Kidney epithelial cell (primary cell): ENCODE data around the gene PIAS4. TPM values are rescaled to one million over a fixed set of nuclear protein-coding genes. Genes with fewer than 3 reads are reported as not detected.

ENCODE experiments used
- DNase-seq: peaks from one replicate; pipeline ENCODE4 v3.0.0-alpha.2; 2010; ENCODE audit warnings: low read depth
- H3K27me3 ChIP-seq: 2 replicates; pipeline ENCODE4 v1.6.0; 2011; ENCODE audit warnings: low read length; ENCODE audit not compliant: control insufficient read depth, insufficient read depth
- H3K36me3 ChIP-seq: 2 replicates; pipeline ENCODE4 v1.5.1; 2011; ENCODE audit warnings: low read length; ENCODE audit not compliant: control insufficient read depth, insufficient read depth
- H3K4me3 ChIP-seq: 2 replicates; pipeline ENCODE4 v1.5.1; 2011; ENCODE audit warnings: low read depth, mild to moderate bottlenecking, control low read depth, low read length
- CTCF ChIP-seq: IDR thresholded peaks from 2 replicates; pipeline ENCODE4 v1.5.1; 2011; ENCODE audit warnings: mild to moderate bottlenecking, moderate library complexity, low read length, control low read depth, inconsistent platforms; ENCODE audit not compliant: insufficient read depth, poor library complexity, severe bottlenecking
- total RNA-seq: library from RNA; depleted of rRNA; stranded (reverse); fragments of >200 nt; gene quantifications from 2 replicates; pipeline ENCODE4 v1.2.3, GENCODE V29; 2015

The PIAS4 gene
- total RNA-seq, 1 donor from 2014 or later = 38.1 TPM

- DNase-seq = no peak
- TF ChIP-seq CTCF = no peak
- Histone ChIP-seq H3K36me3 (peaks cover 2% of the 10 kb centered on the region), H3K27me3 (no peaks in the 10 kb centered on the region), H3K4me3 (no peak overlapping the region)
These were observed 21.1 kb downstream of the PIAS4 start for GRCh38 chr19:4028334-4029246.

GRCh38 chr19:4029247-4029614 is 21.7 kb downstream of the PIAS4 start:
- Histone ChIP-seq H3K27me3 (no peaks in the 10 kb centered on the region), H3K4me3 (no peak overlapping the region), H3K36me3 (peaks cover 2% of the 10 kb centered on the region)
- DNase-seq = no peak
- TF ChIP-seq CTCF = no peak

GRCh38 chr19:4030552-4030951 is 23.0 kb downstream of the PIAS4 start:
- Histone ChIP-seq H3K4me3 (no peak overlapping the region), H3K36me3 (peaks cover 3% of the 10 kb centered on the region), H3K27me3 (no peaks in the 10 kb centered on the region)
- TF ChIP-seq CTCF = no peak
- DNase-seq = no peak

- DNase-seq = no peak
- H3K27me3 ChIP-seq = no peaks in the 10 kb centered on the region
- TF ChIP-seq CTCF = no peak
- H3K4me3 ChIP-seq = no peak overlapping the region
- peaks cover 3% of the 10 kb centered on the region for H3K36me3 ChIP-seq
These were observed 23.4 kb downstream of the PIAS4 start for GRCh38 chr19:4030981-4031380.

GRCh38 chr19:4031420-4031819 is 23.9 kb downstream of the PIAS4 start:
- H3K36me3 ChIP-seq = peaks cover 3% of the 10 kb centered on the region
- TF ChIP-seq CTCF = no peak

GRCh38 chr19:4032436-4032835 is 24.9 kb downstream of the PIAS4 start:
- H3K4me3 ChIP-seq = no peak overlapping the region
- no peak for TF ChIP-seq CTCF
- no peaks in the 10 kb centered on the region for H3K27me3 ChIP-seq
- H3K36me3 ChIP-seq = peaks cover 3% of the 10 kb centered on the region
- DNase-seq = no peak

More at GRCh38 chr19:4031420-4031819, 23.9 kb downstream of the PIAS4 start:
- DNase-seq = no peak
- no peak overlapping the region for H3K4me3 ChIP-seq
- no peaks in the 10 kb centered on the region for H3K27me3 ChIP-seq
